ENCODE measurements around the gene SHOC2. TPM values are rescaled to one million over a fixed set of nuclear protein-coding genes. Genes with fewer than 3 reads are reported as not detected.

Gene SHOC2
- total RNA-seq, 2 experiments from 2014 or later = 40.0 to 43.2 TPM

DNA sequence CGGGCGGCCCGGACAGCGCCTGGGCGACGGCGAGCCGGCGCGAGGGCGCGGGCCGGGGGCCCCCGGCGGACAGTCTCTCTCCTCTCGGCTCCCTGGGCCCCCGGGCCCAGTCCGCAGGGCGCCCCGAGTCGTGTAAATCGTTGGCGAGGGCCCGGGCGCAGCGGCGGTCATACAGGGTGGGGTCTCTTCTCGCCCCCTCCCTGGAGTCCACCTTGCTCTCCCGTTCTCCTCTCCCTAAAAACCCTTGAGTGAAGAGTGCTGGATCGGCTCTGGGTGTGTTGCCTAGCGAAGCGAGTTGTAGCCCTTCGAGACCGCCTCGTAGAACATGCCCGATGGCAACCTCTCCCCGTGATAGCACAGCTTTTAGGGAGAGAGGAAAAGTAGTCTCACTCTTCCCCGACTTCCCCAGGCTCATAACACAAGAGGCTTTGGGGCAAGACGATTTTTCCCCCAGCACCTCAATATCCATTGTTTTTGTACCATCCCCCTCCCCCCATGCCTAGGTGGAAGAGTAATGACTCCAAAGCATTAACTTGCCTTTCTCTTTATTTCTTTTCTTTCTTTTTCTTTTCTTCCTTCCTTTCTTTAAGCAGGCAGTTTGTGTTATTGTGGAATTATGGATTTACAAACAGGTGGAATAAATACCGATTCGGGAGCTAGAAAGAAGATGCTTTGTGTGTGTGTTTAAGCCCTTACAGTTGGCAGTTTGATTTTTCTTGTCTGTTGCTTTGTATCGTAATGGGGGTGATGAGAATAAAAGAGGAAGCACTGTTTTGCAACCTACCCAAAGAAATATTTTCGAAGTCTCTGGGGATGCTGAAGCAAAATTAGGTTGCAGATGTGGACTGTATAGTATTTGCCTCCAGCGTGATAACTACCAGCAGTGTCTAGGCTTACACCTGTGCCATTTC is 822 bp downstream of the SHOC2 start:
- Mint-ChIP-seq H3K4me3 (peak overlapping the region; percentile 89), H3K36me3 (ENCODE audit: low read depth) (peaks cover 14% of the 10 kb centered on the region), H3K9me3 (ENCODE audit: insufficient read depth) (no peaks in the 10 kb centered on the region), H3K27me3 (ENCODE audit: low read depth) (no peaks in the 10 kb centered on the region), H3K4me1 (ENCODE audit: low read depth) (peaks cover 41% of the 10 kb centered on the region), H3K27ac (peak overlapping the region; percentile 90)
- CTCF ChIA-PET = interaction anchor here (0.7 to 1.0 kb wide), 2 partner anchors 116 to 145 kb away, joined by 3 to 4 read pairs; no protein-coding TSS in a partner anchor
- POLR2A ChIA-PET = interaction anchor here (0.6 to 1.7 kb wide), 2 partner anchors 47 to 68 kb away, joined by 4 to 5 read pairs; no protein-coding TSS in a partner anchor
- DNase-seq = peak; percentile 39
- ATAC-seq = no peak

- peaks cover 24% of the 10 kb centered on the region for H3K4me1 Mint-ChIP-seq (ENCODE audit: low read depth)
- ATAC-seq = no peak
- H3K9me3 Mint-ChIP-seq (ENCODE audit: insufficient read depth) = no peaks in the 10 kb centered on the region
- ChIA-PET POLR2A (interaction anchor here (0.6 kb wide), 1 partner anchor 12 kb away, joined by 3 read pairs; no protein-coding TSS in a partner anchor), CTCF (no interaction called here)
- no peak overlapping the region for H3K4me3 Mint-ChIP-seq
- peaks cover 11% of the 10 kb centered on the region for H3K36me3 Mint-ChIP-seq (ENCODE audit: low read depth)
- H3K27ac Mint-ChIP-seq = no peak overlapping the region
- H3K27me3 Mint-ChIP-seq (ENCODE audit: low read depth) = no peaks in the 10 kb centered on the region
- DNase-seq = no peak
Measured at GRCh38 chr10:110923856-110924493, 4.6 kb downstream of the SHOC2 start.

DNA sequence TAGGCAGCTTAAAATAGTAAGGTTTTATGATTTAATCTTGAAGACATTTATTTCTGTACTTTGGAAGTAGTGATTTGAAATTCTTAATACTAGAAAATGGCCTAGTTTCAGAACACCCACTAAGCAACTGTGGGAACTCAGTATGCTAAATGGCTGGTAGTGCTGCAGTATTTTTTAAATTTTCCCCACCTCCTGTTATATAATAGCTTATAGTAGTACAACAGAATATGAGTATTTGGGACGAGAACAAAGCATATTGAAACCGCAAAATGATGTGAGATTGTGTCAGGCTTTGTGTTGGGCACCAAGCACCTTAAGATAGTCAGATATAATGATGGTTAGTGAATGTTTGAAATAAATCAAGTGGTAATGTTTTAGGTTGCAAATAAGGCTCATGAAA is 8.1 kb downstream of the SHOC2 start:
- Mint-ChIP-seq H3K36me3 (ENCODE audit: low read depth) (peaks cover 10% of the 10 kb centered on the region), H3K27ac (no peak overlapping the region), H3K27me3 (ENCODE audit: low read depth) (no peaks in the 10 kb centered on the region), H3K4me3 (no peak overlapping the region), H3K9me3 (ENCODE audit: insufficient read depth) (no peaks in the 10 kb centered on the region), H3K4me1 (ENCODE audit: low read depth) (peaks cover 14% of the 10 kb centered on the region)
- DNase-seq = no peak
- POLR2A ChIA-PET = interaction anchor here (0.6 to 1.0 kb wide), 4 partner anchors 8 to 1188 kb away, joined by 3 read pairs; partner anchors contain the start of gene SHOC2
- no peak for ATAC-seq
- CTCF ChIA-PET = interaction anchor here (1.4 kb wide), 1 partner anchor 9 kb away, joined by 3 read pairs; no protein-coding TSS in a partner anchor

- ATAC-seq (no peak), DNase-seq (no peak)
- peaks cover 3% of the 10 kb centered on the region for H3K4me1 Mint-ChIP-seq (ENCODE audit: low read depth)
- CTCF ChIA-PET = no interaction called here
- no peaks in the 10 kb centered on the region for H3K9me3 Mint-ChIP-seq (ENCODE audit: insufficient read depth)
- H3K27me3 Mint-ChIP-seq (ENCODE audit: low read depth) = no peaks in the 10 kb centered on the region
- POLR2A ChIA-PET = no interaction called here
- peaks cover 8% of the 10 kb centered on the region for H3K36me3 Mint-ChIP-seq (ENCODE audit: low read depth)
- no peak overlapping the region for H3K4me3 Mint-ChIP-seq
- no peak overlapping the region for H3K27ac Mint-ChIP-seq
Measured at GRCh38 chr10:110931769-110932381, 12.5 kb downstream of the SHOC2 start.

DNA sequence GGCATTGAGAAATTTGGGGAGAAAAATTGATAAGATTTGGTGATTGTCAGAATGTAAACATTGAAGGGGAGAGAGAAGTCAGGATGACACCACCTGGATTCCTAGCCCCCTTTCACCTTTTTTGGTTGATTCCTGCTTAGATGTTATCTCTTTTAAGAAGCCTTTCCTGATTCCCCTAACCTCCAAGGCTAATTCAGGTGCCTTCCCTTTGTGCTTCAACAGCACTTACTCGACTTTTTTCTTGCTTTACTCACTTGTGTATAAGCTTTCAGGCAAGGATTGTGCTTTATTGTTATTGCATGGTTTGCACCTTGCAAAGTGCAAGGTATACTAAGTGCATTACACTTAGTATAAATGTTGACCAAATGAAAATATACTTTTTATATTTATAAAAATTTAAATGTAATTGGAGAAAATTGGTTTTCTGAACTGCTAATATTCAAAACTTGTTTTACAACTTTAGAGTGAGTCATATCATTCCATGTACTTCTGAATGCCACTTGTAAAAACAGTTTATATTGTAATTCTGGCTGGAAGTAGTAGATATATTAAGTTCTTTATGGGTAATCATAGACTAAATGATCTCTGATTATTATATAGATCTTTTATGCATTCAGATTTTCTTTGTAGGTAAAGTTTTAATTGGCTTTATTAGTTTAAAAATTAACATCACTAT is 13.2 kb downstream of the SHOC2 start:
- Mint-ChIP-seq H3K9me3 (ENCODE audit: insufficient read depth) (no peaks in the 10 kb centered on the region), H3K27me3 (ENCODE audit: low read depth) (no peaks in the 10 kb centered on the region), H3K36me3 (ENCODE audit: low read depth) (peaks cover 12% of the 10 kb centered on the region), H3K4me3 (no peak overlapping the region), H3K27ac (no peak overlapping the region), H3K4me1 (ENCODE audit: low read depth) (no peaks in the 10 kb centered on the region)
- ATAC-seq = no peak
- DNase-seq = no peak
- POLR2A ChIA-PET = no interaction called here
- CTCF ChIA-PET = no interaction called here

DNA sequence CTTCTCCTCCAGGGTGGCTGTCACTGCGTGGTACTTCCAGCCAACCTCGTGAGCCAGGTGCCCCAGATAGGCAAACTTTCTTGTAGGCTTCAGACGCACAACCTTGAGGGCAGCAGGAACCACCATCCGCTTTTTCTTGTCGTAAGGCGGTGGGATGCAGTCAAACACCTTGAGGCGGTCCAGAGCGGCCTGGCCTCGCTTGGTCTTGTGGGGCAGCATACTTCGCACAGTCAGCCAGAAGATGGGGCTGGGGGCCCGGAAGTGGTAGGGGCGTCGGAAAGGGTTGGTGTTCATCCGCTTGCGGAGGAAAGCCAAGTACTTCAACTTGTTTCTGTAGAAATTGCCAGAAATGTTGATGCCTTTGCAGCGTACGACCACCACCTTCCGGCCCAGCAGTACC is 17.4 kb downstream of the SHOC2 start:
- Mint-ChIP-seq H3K27ac (no peak overlapping the region), H3K9me3 (ENCODE audit: insufficient read depth) (no peaks in the 10 kb centered on the region), H3K27me3 (ENCODE audit: low read depth) (no peaks in the 10 kb centered on the region), H3K36me3 (ENCODE audit: low read depth) (peaks cover 29% of the 10 kb centered on the region), H3K4me3 (no peak overlapping the region), H3K4me1 (ENCODE audit: low read depth) (peaks cover 4% of the 10 kb centered on the region)
- ChIA-PET CTCF (no interaction called here), POLR2A (interaction anchor here (0.5 kb wide), 2 partner anchors 10 to 263 kb away, joined by 3 read pairs; no protein-coding TSS in a partner anchor)
- DNase-seq (no peak), ATAC-seq (no peak)

GRCh38 chr10:110939419-110939818 is 20.0 kb downstream of the SHOC2 start:
- Mint-ChIP-seq H3K36me3 (ENCODE audit: low read depth) (peaks cover 53% of the 10 kb centered on the region), H3K9me3 (ENCODE audit: insufficient read depth) (no peaks in the 10 kb centered on the region), H3K27ac (no peak overlapping the region), H3K4me3 (no peak overlapping the region), H3K27me3 (ENCODE audit: low read depth) (no peaks in the 10 kb centered on the region), H3K4me1 (ENCODE audit: low read depth) (peaks cover 4% of the 10 kb centered on the region)
- ChIA-PET CTCF (no interaction called here), POLR2A (no interaction called here)
- ATAC-seq (no peak), DNase-seq (no peak)

- no peak for DNase-seq
- CTCF ChIA-PET = no interaction called here
Measured at GRCh38 chr10:110944792-110945396, 25.5 kb downstream of the SHOC2 start.

DNA sequence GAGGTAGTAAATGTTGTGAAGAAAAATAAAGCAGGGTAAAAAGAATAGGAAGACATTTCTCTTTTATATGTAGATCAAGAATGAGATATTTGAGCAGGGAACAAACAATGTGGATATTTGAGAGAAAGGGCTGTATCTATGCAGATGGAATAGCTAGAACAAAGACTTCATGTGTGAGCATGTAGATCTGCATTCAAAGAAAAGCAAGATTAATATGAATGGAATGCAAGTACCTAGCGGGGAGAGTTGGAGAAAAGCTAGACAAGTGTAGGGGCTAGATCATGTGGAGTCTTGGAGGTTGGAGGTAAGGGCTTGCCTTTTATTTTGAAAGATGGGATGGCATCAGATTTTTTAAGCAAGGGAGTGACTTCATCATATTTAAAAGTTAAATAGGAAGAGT is 27.1 kb downstream of the SHOC2 start:
- no peaks in the 10 kb centered on the region for H3K27me3 Mint-ChIP-seq (ENCODE audit: low read depth)
- DNase-seq (no peak), ATAC-seq (no peak)
- H3K27ac Mint-ChIP-seq = no peak overlapping the region
- ChIA-PET POLR2A (no interaction called here), CTCF (no interaction called here)
- peaks cover 10% of the 10 kb centered on the region for H3K4me1 Mint-ChIP-seq (ENCODE audit: low read depth)
- peaks cover 64% of the 10 kb centered on the region for H3K36me3 Mint-ChIP-seq (ENCODE audit: low read depth)
- H3K9me3 Mint-ChIP-seq (ENCODE audit: insufficient read depth) = no peaks in the 10 kb centered on the region
- H3K4me3 Mint-ChIP-seq = no peak overlapping the region

More at GRCh38 chr10:110944792-110945396, 25.5 kb downstream of the SHOC2 start:
- peaks cover 68% of the 10 kb centered on the region for H3K36me3 Mint-ChIP-seq (ENCODE audit: low read depth)
- H3K27me3 Mint-ChIP-seq (ENCODE audit: low read depth) = no peaks in the 10 kb centered on the region
- H3K4me3 Mint-ChIP-seq = no peak overlapping the region
- H3K9me3 Mint-ChIP-seq (ENCODE audit: insufficient read depth) = no peaks in the 10 kb centered on the region
- H3K4me1 Mint-ChIP-seq (ENCODE audit: low read depth) = peaks cover 14% of the 10 kb centered on the region
- no peak overlapping the region for H3K27ac Mint-ChIP-seq
- ATAC-seq = no peak
- POLR2A ChIA-PET = interaction anchor here (0.6 to 0.8 kb wide), 2 partner anchors 9 to 71 kb away, joined by 3 to 5 read pairs; no protein-coding TSS in a partner anchor

DNA sequence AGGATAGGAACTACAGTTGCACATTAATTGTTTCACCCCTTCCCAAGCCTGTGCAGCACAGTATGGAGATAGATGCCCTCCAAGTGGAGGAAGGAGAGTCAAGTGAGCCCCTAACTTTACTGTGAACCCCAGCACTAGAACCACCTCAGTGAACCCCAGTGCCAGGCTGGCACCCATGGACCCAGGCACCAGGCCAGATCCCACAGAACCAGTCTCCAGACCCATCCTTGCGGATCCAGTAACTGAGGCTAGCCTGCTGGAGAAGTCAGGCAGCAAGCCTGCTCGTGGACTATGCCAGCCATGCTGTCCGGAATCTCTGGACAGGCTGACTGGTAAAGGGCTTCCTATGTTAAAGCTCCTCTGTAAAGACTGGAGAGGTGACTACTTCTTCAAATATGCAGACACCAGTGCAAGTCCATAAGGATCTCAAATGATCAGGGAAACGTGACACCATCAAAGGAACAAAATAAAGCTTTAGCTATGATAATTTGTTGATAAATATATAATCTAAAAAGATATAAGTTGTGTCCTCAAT is 27.7 kb downstream of the SHOC2 start:
- Mint-ChIP-seq H3K4me1 (ENCODE audit: low read depth) (peaks cover 10% of the 10 kb centered on the region), H3K4me3 (no peak overlapping the region), H3K36me3 (ENCODE audit: low read depth) (peaks cover 62% of the 10 kb centered on the region), H3K27me3 (ENCODE audit: low read depth) (no peaks in the 10 kb centered on the region), H3K9me3 (ENCODE audit: insufficient read depth) (no peaks in the 10 kb centered on the region), H3K27ac (no peak overlapping the region)
- ATAC-seq = no peak
- POLR2A ChIA-PET = no interaction called here
- DNase-seq = no peak
- CTCF ChIA-PET = no interaction called here

DNA sequence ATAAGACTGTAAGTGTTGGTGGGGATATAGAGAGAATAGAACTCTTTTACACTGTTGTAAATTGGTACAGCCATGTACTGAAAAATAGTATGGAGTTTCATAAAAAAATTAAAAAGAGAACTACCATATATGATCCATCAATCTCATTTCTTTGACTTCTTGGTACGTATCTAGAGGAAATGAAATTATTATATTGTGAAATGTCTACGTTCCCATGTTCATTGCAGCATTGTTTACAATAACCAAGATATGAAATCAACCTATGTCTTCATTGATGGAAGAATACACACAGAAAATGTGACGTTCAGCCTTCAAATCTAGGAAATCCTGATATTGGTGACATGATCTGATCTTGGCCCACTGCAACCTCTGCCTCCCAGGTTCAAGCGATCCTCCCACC is 32.0 kb downstream of the SHOC2 start:
- no peak for ATAC-seq
- no peaks in the 10 kb centered on the region for H3K27me3 Mint-ChIP-seq (ENCODE audit: low read depth)
- ChIA-PET POLR2A (no interaction called here), CTCF (no interaction called here)
- H3K4me3 Mint-ChIP-seq = no peak overlapping the region
- DNase-seq = no peak
- no peak overlapping the region for H3K27ac Mint-ChIP-seq
- peaks cover 45% of the 10 kb centered on the region for H3K36me3 Mint-ChIP-seq (ENCODE audit: low read depth)
- H3K9me3 Mint-ChIP-seq (ENCODE audit: insufficient read depth) = no peaks in the 10 kb centered on the region
- H3K4me1 Mint-ChIP-seq (ENCODE audit: low read depth) = peaks cover 6% of the 10 kb centered on the region

Data from activated CD8-positive, alpha-beta T cell treated with anti-CD3 and anti-CD28 coated beads, Interleukin-2, amount 10 ng/mL, durations not matched to agents 7 days and 5 days (primary cell).